ENCODE results near the gene QRFP.
A peak's percentile ranks its signal among the peaks of the same experiment; 100 is the strongest.

The QRFP gene

DNA sequence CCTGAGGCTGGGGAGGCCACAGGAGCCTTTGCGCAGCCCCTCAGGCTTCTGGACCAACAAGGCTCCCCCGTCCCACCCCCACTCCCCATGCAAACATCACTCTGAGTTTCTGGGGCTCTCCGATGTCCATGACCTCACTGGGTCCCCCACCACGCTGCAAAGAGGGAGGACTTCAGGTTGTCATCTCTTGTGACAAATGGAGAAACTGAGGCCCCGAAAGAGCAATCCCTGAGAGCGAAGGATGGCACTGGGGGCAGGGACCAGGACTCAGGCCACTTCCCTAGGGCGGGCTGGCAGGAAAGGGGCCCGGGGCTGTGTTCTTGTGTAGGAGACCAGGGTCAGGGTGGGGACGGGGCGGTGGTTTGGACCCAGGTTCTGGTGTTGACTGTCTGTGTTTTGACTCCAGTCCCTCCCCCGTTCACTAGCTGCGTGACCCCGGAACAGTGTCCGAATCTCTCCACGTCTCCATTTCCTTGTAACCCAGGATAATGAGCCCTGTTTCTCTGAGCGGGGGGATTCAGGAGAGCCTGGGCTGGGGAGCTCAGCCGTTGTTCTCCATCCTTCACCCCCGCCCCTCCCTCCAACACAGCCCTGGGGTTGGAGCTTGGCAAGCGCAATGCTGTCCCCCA is 28.6 kb upstream of the QRFP start:
- Histone ChIP-seq H3K4me1 (ENCODE audit: control insufficient read depth, insufficient read depth, low read length) (peaks cover 3% of the 10 kb centered on the region; the same call in 1 of the 2 replicates), H3K9me3 (ENCODE audit: control insufficient read depth, insufficient read depth, low read depth, low read length) (no peaks in the 10 kb centered on the region), H3K36me3 (ENCODE audit: control insufficient read depth in 2 of 2, insufficient read depth in 1 of 2, low read length in 2 of 2) (no peaks in the 10 kb centered on the region), H3K27ac (ENCODE audit: extremely low read depth, low read depth, low read length) (no peak overlapping the region), H3K4me3 (ENCODE audit: low read depth, low read length) (no peak overlapping the region)
- POLR2A ChIA-PET = no interaction called here
- TF ChIP-seq HOXD13 (CRISPR knock-in tag; IDR thresholded peaks at IDR 0.05; ENCODE audit: borderline replicate concordance) = no peak
- TF ChIP-seq ZNF121 (tag by site-specific recombination; IDR thresholded peaks at IDR 0.05) = no peak
- no peak for TF ChIP-seq ZNF19 (tag by site-specific recombination; IDR thresholded peaks at IDR 0.05; ENCODE audit: low read depth)
- TF ChIP-seq ZNF624 (tag by site-specific recombination; IDR thresholded peaks at IDR 0.05) = no peak
- TF ChIP-seq ZNF785 (tag by site-specific recombination; IDR thresholded peaks at IDR 0.05) = no peak
- no peak for TF ChIP-seq PATZ1 (tag by site-specific recombination; IDR thresholded peaks at IDR 0.05)
- no peak for TF ChIP-seq MZF1 (tag by site-specific recombination; IDR thresholded peaks at IDR 0.05; ENCODE audit: borderline replicate concordance)
- TF ChIP-seq, protein P1, sequence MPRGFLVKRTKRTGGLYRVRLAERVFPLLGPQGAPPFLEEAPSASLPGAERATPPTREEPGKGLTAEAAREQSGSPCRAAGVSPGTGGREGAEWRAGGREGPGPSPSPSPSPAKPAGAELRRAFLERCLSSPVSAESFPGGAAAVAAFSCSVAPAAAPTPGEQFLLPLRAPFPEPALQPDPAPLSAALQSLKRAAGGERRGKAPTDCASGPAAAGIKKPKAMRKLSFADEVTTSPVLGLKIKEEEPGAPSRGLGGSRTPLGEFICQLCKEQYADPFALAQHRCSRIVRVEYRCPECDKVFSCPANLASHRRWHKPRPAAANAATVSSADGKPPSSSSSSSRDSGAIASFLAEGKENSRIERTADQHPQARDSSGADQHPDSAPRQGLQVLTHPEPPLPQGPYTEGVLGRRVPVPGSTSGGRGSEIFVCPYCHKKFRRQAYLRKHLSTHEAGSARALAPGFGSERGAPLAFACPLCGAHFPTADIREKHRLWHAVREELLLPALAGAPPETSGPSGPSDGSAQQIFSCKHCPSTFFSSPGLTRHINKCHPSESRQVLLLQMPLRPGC (tag by site-specific recombination; IDR thresholded peaks at IDR 0.05) = no peak
- TF ChIP-seq ZNF48 (tag by site-specific recombination; IDR thresholded peaks at IDR 0.05) = no peak
- TF ChIP-seq OSR2 (tag by site-specific recombination; IDR thresholded peaks at IDR 0.05) = no peak
- no peak for TF ChIP-seq ZNF23 (tag by site-specific recombination; IDR thresholded peaks at IDR 0.05; ENCODE audit: borderline replicate concordance)
- no peak for TF ChIP-seq ZFP37 (tag by site-specific recombination; IDR thresholded peaks at IDR 0.05)
- CTCF ChIA-PET = interaction anchor here (0.7 to 3.3 kb wide), 6 partner anchors 11 to 218 kb away, joined by 3 to 17 read pairs (median 3); no protein-coding TSS in a partner anchor

GRCh38 chr9:130924448-130924788 is 27.8 kb upstream of the QRFP start:
- Histone ChIP-seq H3K36me3 (ENCODE audit: control insufficient read depth in 2 of 2, insufficient read depth in 1 of 2, low read length in 2 of 2) (no peaks in the 10 kb centered on the region), H3K4me1 (ENCODE audit: control insufficient read depth, insufficient read depth, low read length) (peaks cover 3% of the 10 kb centered on the region; the same call in 1 of the 2 replicates), H3K27ac (ENCODE audit: extremely low read depth, low read depth, low read length) (no peak overlapping the region), H3K4me3 (ENCODE audit: low read depth, low read length) (no peak overlapping the region), H3K9me3 (ENCODE audit: control insufficient read depth, insufficient read depth, low read depth, low read length) (no peaks in the 10 kb centered on the region)
- peak; percentile 50; the same call in 1 of the 2 replicates for TF ChIP-seq REST (tag by site-specific recombination; IDR thresholded peaks at IDR 0.05)
- TF ChIP-seq, protein P2, sequence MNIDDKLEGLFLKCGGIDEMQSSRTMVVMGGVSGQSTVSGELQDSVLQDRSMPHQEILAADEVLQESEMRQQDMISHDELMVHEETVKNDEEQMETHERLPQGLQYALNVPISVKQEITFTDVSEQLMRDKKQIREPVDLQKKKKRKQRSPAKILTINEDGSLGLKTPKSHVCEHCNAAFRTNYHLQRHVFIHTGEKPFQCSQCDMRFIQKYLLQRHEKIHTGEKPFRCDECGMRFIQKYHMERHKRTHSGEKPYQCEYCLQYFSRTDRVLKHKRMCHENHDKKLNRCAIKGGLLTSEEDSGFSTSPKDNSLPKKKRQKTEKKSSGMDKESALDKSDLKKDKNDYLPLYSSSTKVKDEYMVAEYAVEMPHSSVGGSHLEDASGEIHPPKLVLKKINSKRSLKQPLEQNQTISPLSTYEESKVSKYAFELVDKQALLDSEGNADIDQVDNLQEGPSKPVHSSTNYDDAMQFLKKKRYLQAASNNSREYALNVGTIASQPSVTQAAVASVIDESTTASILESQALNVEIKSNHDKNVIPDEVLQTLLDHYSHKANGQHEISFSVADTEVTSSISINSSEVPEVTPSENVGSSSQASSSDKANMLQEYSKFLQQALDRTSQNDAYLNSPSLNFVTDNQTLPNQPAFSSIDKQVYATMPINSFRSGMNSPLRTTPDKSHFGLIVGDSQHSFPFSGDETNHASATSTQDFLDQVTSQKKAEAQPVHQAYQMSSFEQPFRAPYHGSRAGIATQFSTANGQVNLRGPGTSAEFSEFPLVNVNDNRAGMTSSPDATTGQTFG (tag by site-specific recombination; IDR thresholded peaks at IDR 0.05; ENCODE audit: borderline replicate concordance) = no peak
- CTCF ChIA-PET = no interaction called here
- POLR2A ChIA-PET = no interaction called here

Measured in HEK293 (cell line).